MCF 10A (cell line): ENCODE results near the gene FARP1. TPM values are rescaled to one million over a fixed set of nuclear protein-coding genes. Genes with fewer than 3 reads are reported as not detected.
"Not testable (repeated sequence)": the region's sequence is repeated elsewhere in the genome, so short reads cannot be mapped to it uniquely, and the experiment has no call there.

Experiments used
- BruUV-seq: library from RNA; stranded (reverse); fragments of 400-500 nt; replicated peaks from 2 replicates; lab custom pipeline; 2021; lab: Mats Ljungman, UMichigan
- CTCF ChIA-PET: fragments of 300-600 bp; sonication (Branson Sonifier 250); formaldehyde crosslinking; extraction: SDS; loops from one replicate; lab custom pipeline; 2021; ENCODE audit warnings: antibody characterized with exemption, inconsistent platforms; lab: Yijun Ruan, JAX
- POLR2A ChIA-PET: fragments of 300-600, 350-650 bp; sonication (Branson Sonifier 250); formaldehyde crosslinking; extraction: SDS; loops from one replicate; lab custom pipeline; 2020; ENCODE audit warnings: antibody characterized with exemption, inconsistent platforms; lab: Yijun Ruan, JAX
- DNase-seq: peaks from one replicate; pipeline ENCODE4 v3.0.0-alpha.2; 2018; ENCODE audit not compliant: unreplicated experiment
- H3K27ac Mint-ChIP-seq: one replicate; pipeline ENCODE4 v1.8.0; 2022; ENCODE audit warnings: mild to moderate bottlenecking, low read depth, mixed read lengths; ENCODE audit not compliant: unreplicated experiment
- H3K27me3 Mint-ChIP-seq: one replicate; pipeline ENCODE4 v1.8.0; 2022; ENCODE audit warnings: mixed read lengths; ENCODE audit not compliant: insufficient read depth, unreplicated experiment
- H3K36me3 Mint-ChIP-seq: one replicate; pipeline ENCODE4 v1.8.0; 2022; ENCODE audit warnings: mild to moderate bottlenecking, moderate library complexity, mixed read lengths; ENCODE audit not compliant: insufficient read depth, unreplicated experiment
- H3K4me1 Mint-ChIP-seq: one replicate; pipeline ENCODE4 v1.8.0; 2022; ENCODE audit warnings: mixed read lengths; ENCODE audit not compliant: insufficient read depth, unreplicated experiment
- H3K4me3 Mint-ChIP-seq: one replicate; pipeline ENCODE4 v1.8.0; 2022; ENCODE audit warnings: mild to moderate bottlenecking, moderate library complexity, mixed read lengths; ENCODE audit not compliant: unreplicated experiment
- H3K9me3 Mint-ChIP-seq: one replicate; pipeline ENCODE4 v1.8.0; 2022; ENCODE audit warnings: mixed read lengths; ENCODE audit not compliant: unreplicated experiment
- CTCF ChIP-seq: fragments of 200-600 bp; IDR thresholded peaks from one replicate; pipeline ENCODE4 v1.8.0; 2022; ENCODE audit warnings: antibody characterized with exemption, mild to moderate bottlenecking; ENCODE audit not compliant: unreplicated experiment
- intact Hi-C: fragments of 100-400 bp; cut with micrococcal nuclease; formaldehyde crosslinking; loops from 2 replicates; pipeline ENCODE4 v1.14.1; 2022
- total RNA-seq: library from RNA; stranded (reverse); gene quantifications from 2 replicates; pipeline ENCODE4 v1.2.3, GENCODE V29; 2022

FARP1 gene
- total RNA-seq, 1 experiment from 2014 or later = 30.1 TPM

- no peak for TF ChIP-seq CTCF
- CTCF ChIA-PET = interaction anchor here (0.6 kb wide), 2 partner anchors 44 to 73 kb away, joined by 3 to 4 read pairs; no protein-coding TSS in a partner anchor
- POLR2A ChIA-PET = interaction anchor here (0.6 kb wide), 1 partner anchor 129 kb away, joined by 4 read pairs; no protein-coding TSS in a partner anchor
- no peaks in the 10 kb centered on the region for H3K27me3 Mint-ChIP-seq
- intact Hi-C loops = no loop called here
- no peaks in the 10 kb centered on the region for H3K9me3 Mint-ChIP-seq
- no peak overlapping the region for H3K4me3 Mint-ChIP-seq
- DNase-seq = no peak
- no peaks in the 10 kb centered on the region for H3K36me3 Mint-ChIP-seq
- H3K27ac Mint-ChIP-seq = no peak overlapping the region
- no peaks in the 10 kb centered on the region for H3K4me1 Mint-ChIP-seq
- no TSS peak for BruUV-seq
Observed at GRCh38 chr13:98269386-98269785, 126.5 kb downstream of the FARP1 start.

GRCh38 chr13:98270819-98271218, 127.9 kb downstream of the FARP1 start:
- Mint-ChIP-seq H3K4me3 (no peak overlapping the region), H3K9me3 (no peaks in the 10 kb centered on the region), H3K4me1 (no peaks in the 10 kb centered on the region), H3K27me3 (no peaks in the 10 kb centered on the region), H3K27ac (no peak overlapping the region), H3K36me3 (no peaks in the 10 kb centered on the region)
- TF ChIP-seq CTCF = no peak
- POLR2A ChIA-PET = no interaction called here
- CTCF ChIA-PET = interaction anchor here (0.6 kb wide), 1 partner anchor 117 kb away, joined by 3 read pairs; no protein-coding TSS in a partner anchor
- BruUV-seq = no TSS peak
- DNase-seq = peak; percentile 59
- intact Hi-C loops = no loop called here

- H3K4me3 Mint-ChIP-seq, BruUV-seq, H3K9me3 Mint-ChIP-seq, H3K27ac Mint-ChIP-seq, H3K4me1 Mint-ChIP-seq, POLR2A ChIA-PET, DNase-seq, intact Hi-C loops, H3K36me3 Mint-ChIP-seq, H3K27me3 Mint-ChIP-seq, CTCF ChIA-PET: not testable (repeated sequence)
Observed at GRCh38 chr13:98271646-98272045, 128.8 kb downstream of the FARP1 start.

- H3K4me1 Mint-ChIP-seq = no peaks in the 10 kb centered on the region
- TF ChIP-seq CTCF = no peak
- POLR2A ChIA-PET = no interaction called here
- H3K9me3 Mint-ChIP-seq = no peaks in the 10 kb centered on the region
- DNase-seq = no peak
- H3K36me3 Mint-ChIP-seq = no peaks in the 10 kb centered on the region
- CTCF ChIA-PET = interaction anchor here (0.9 kb wide), 1 partner anchor 68 kb away, joined by 3 read pairs; no protein-coding TSS in a partner anchor
- intact Hi-C loops = no loop called here
- no TSS peak for BruUV-seq
- no peaks in the 10 kb centered on the region for H3K27me3 Mint-ChIP-seq
- H3K4me3 Mint-ChIP-seq = no peak overlapping the region
- no peak overlapping the region for H3K27ac Mint-ChIP-seq
Observed at GRCh38 chr13:98272549-98272948, 129.7 kb downstream of the FARP1 start.
